ENCODE results near the gene ASPHD1.
A peak's percentile ranks its signal among the peaks of the same experiment; 100 is the strongest.

GRCh38 chr16:29925781-29926710 lies 25.8 kb downstream of the ASPHD1 start, which contains the start of gene KCTD13:
- peak in 1 of 5 experiments; percentile 33 for TF ChIP-seq CTCF (IDR thresholded peaks at IDR 0.05)
- TF ChIP-seq EP300 (IDR thresholded peaks at IDR 0.05): peak; percentile 72 to 96
- TF ChIP-seq POLR2A (IDR thresholded peaks at IDR 0.05): peak; percentile 76 to 91
